KMS-11 (cell line): ENCODE data around the gene GAMT.

Experiments used
- H2AFZ ChIP-seq: fragments of 200-600 bp; sonication (generic); 2 replicates; pipeline ENCODE4 v1.6.1; 2016; ENCODE audit warnings: antibody characterized with exemption, mixed run types, low read depth
- H3K27ac ChIP-seq: fragments of 200-600 bp; sonication (generic); 2 replicates; pipeline ENCODE4 v1.6.1; 2016; ENCODE audit warnings: mild to moderate bottlenecking, mixed run types
- H3K27me3 ChIP-seq: fragments of 200-600 bp; sonication (generic); 2 replicates; pipeline ENCODE4 v1.6.1; 2017; ENCODE audit warnings: mild to moderate bottlenecking, low read depth, mixed run types, moderate library complexity; ENCODE audit not compliant: insufficient read depth
- H3K36me3 ChIP-seq: fragments of 200-600 bp; sonication (generic); 2 replicates; pipeline ENCODE4 v1.6.1; 2017; ENCODE audit warnings: mild to moderate bottlenecking, mixed run types; ENCODE audit not compliant: insufficient read depth
- H3K4me1 ChIP-seq: fragments of 200-600 bp; sonication (generic); 2 replicates; pipeline ENCODE4 v1.6.1; 2016; ENCODE audit warnings: mild to moderate bottlenecking, low read depth, mixed run types; ENCODE audit not compliant: poor library complexity, severe bottlenecking
- H3K4me2 ChIP-seq: fragments of 200-600 bp; sonication (generic); 2 replicates; pipeline ENCODE4 v1.7.0; 2016; ENCODE audit warnings: mild to moderate bottlenecking, mixed run types
- H3K4me3 ChIP-seq: fragments of 200-600 bp; sonication (generic); IDR thresholded peaks from 2 replicates; pipeline ENCODE4 v1.6.1; 2017; ENCODE audit warnings: low read depth, low read length, mixed read lengths; ENCODE audit not compliant: insufficient read depth
- H3K79me2 ChIP-seq: fragments of 200-600 bp; sonication (generic); 2 replicates; pipeline ENCODE4 v1.6.1; 2016; ENCODE audit warnings: low read depth, mixed run types; ENCODE audit not compliant: insufficient read depth
- H3K9ac ChIP-seq: fragments of 200-600 bp; sonication (generic); 2 replicates; pipeline ENCODE4 v1.6.1; 2016; ENCODE audit warnings: mild to moderate bottlenecking, mixed run types
- H4K20me1 ChIP-seq: fragments of 200-600 bp; sonication (generic); 2 replicates; pipeline ENCODE4 v1.6.1; 2016; ENCODE audit warnings: mild to moderate bottlenecking, mixed run types; ENCODE audit not compliant: insufficient read depth
- TF ChIP-seq, protein P1 (sequence below): fragments of 200-600 bp; sonication (generic); conservative IDR thresholded peaks from 2 replicates; pipeline ENCODE4 v1.6.1; 2017; ENCODE audit warnings: low read depth, mild to moderate bottlenecking, antibody characterized with exemption, low read length, moderate library complexity, mixed read lengths

Gene GAMT

DNA sequence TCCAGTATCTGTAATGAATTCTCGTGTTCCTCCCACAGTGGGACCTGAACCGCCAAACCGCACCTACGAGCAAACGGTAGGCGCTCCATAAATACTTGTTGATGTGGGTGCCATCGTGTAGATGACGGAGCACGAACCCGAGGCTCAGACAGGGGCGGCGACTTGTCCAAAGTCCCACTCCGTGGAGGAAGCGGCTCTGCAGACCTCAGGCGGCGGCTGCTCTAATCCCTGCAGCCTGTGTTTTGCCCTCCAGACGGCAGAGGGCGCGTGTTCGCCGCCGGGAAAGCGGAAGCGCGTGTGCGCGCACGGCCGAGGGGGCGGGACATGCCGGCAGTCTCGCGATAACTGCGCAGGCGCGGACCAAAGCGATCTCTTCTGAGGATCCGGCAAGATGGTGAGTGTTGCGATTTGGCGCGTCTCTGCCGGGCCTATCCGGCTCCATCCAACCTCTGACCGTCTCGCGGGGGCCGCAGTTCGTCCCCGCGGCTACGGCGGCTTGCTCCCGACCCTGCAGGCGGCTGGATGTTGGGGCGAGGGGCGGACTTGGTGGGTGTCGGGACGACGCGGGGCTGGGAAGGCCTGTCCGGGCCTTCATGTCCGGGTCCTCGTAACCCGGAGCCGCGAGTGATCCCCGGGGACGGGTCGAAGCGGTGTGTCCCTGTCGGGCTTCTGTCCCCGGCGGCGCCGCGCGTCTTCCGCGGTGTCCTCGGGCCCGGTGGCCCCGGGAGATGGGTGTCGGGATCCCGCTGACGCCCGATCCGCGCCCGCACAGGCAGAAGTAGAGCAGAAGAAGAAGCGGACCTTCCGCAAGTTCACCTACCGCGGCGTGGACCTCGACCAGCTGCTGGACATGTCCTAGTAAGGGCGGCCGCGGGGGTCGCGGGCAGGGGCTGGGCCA is 36.9 kb upstream of the GAMT start, which contains the start of gene RPS15:
TSS of gene RPS15 (plus strand) at position 362 of the 898 bp plus-strand sequence. CDS start at position 392, 30 bp downstream.
- Histone ChIP-seq H3K79me2 (peaks cover 24% of the 10 kb centered on the region), H3K27me3 (no peaks in the 10 kb centered on the region), H3K4me3 (no peak within 1 kb of the TSS), H3K4me2 (peak within 1 kb of the TSS; percentile 58), H2AFZ (0 out of 2 replicates have a peak within 1 kb of the TSS, but pooled peaks have one; percentile 4), H3K36me3 (peaks cover 11% of the 10 kb centered on the region; the same call in 1 of the 2 replicates), H4K20me1 (peaks cover 9% of the 10 kb centered on the region), H3K4me1 (peaks cover 16% of the 10 kb centered on the region), H3K27ac (peak within 1 kb of the TSS; percentile 82), H3K9ac (peak within 1 kb of the TSS; percentile 93)
- TF ChIP-seq, protein P1, sequence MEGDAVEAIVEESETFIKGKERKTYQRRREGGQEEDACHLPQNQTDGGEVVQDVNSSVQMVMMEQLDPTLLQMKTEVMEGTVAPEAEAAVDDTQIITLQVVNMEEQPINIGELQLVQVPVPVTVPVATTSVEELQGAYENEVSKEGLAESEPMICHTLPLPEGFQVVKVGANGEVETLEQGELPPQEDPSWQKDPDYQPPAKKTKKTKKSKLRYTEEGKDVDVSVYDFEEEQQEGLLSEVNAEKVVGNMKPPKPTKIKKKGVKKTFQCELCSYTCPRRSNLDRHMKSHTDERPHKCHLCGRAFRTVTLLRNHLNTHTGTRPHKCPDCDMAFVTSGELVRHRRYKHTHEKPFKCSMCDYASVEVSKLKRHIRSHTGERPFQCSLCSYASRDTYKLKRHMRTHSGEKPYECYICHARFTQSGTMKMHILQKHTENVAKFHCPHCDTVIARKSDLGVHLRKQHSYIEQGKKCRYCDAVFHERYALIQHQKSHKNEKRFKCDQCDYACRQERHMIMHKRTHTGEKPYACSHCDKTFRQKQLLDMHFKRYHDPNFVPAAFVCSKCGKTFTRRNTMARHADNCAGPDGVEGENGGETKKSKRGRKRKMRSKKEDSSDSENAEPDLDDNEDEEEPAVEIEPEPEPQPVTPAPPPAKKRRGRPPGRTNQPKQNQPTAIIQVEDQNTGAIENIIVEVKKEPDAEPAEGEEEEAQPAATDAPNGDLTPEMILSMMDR = peak; percentile 60; the same call in 1 of the 2 replicates

DNA sequence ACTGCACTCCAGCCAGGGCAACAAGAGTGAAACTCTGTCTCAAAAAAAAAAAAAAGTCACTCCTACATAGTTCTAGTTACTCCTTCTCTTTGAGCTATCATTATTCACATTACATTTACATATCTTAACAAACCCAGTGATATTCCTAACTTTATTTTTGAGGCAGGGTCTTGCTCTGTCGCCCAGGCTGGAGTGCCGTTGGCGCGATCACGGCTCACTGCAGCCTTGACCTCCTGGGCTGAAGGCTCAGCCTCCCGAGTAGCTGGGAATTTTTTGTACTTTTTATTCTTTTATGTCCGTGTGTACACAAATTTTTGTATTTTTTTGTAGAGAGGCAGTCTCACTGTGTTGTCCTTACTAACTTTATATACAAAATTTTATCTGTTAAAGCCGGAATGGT is 36.3 kb upstream of the GAMT start:
- peaks cover 11% of the 10 kb centered on the region; the same call in 1 of the 2 replicates for H3K36me3 ChIP-seq
- peaks cover 9% of the 10 kb centered on the region for H3K4me1 ChIP-seq
- H2AFZ ChIP-seq = no peak overlapping the region
- peaks cover 9% of the 10 kb centered on the region for H4K20me1 ChIP-seq
- no peak overlapping the region for H3K9ac ChIP-seq
- peaks cover 24% of the 10 kb centered on the region for H3K79me2 ChIP-seq
- no peak overlapping the region; the same call in 1 of the 2 replicates for H3K27ac ChIP-seq
- H3K4me3 ChIP-seq = no peak overlapping the region
- no peaks in the 10 kb centered on the region for H3K27me3 ChIP-seq
- no peak overlapping the region for H3K4me2 ChIP-seq
- TF ChIP-seq, protein P1 = no peak

DNA sequence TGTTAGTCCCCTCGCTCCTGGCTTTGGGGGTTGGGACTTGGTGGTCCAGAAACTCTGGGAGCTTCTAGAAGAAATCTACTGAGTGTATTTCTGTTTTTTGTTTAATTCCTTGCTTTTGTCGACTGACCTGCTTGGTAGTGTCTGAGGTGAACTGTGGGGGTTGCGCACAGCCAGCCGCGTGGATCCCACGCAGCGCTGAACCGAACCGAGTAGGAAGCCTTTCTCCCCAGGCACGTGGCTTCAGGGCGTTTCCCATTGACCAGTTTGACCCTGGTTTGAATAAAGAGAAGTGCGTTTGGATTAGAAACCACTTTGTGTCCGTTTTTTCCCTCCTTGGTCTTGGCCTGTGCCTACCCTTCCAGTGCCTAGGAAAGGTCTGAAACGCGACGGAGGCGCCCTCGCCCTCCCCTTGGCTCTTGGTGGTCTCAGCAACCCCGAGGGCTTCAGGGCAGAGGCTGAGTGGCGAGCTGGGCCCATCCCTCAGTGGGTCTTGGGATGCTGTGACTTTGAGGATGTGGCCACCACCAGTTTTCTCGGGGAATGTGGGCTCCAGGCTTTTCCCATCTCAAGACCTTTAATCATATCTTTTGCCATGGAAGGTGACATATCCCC is 34.1 kb upstream of the GAMT start:
- H3K9ac ChIP-seq = no peak overlapping the region
- peaks cover 8% of the 10 kb centered on the region for H3K4me1 ChIP-seq
- no peak overlapping the region for H3K4me2 ChIP-seq
- H3K4me3 ChIP-seq = no peak overlapping the region
- TF ChIP-seq, protein P1 = no peak
- H3K36me3 ChIP-seq = 0 out of 2 replicates have a peak, but pooled peaks cover 2% of the 10 kb centered on the region
- H3K27ac ChIP-seq = no peak overlapping the region
- H3K79me2 ChIP-seq = peaks cover 21% of the 10 kb centered on the region
- H3K27me3 ChIP-seq = no peaks in the 10 kb centered on the region
- H4K20me1 ChIP-seq = peaks cover 4% of the 10 kb centered on the region; the same call in 1 of the 2 replicates
- H2AFZ ChIP-seq = no peak overlapping the region

DNA sequence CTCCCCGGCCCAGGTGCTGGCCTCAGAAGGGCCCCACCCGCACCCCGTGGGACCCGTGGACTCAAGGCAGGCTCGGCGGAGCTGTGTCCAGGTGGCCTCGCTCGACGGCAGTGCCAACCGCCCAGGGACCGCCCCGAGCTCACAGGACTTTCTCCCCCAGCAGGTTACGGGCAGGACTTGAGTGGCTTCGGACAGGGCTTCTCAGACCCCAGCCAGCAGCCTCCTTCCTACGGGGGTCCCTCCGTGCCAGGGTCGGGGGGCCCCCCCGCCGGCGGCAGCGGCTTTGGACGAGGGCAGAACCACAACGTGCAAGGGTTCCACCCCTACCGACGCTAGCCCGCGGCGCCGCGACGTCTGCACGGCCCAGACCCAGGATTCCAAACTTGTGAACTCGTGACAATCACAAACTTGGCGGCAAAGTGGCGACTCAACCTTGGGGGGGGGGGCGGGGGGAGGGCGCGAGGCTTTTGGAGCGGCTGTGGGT is 33.3 kb upstream of the GAMT start:
- Histone ChIP-seq H3K9ac (no peak overlapping the region), H3K4me1 (peaks cover 3% of the 10 kb centered on the region), H3K27ac (no peak overlapping the region), H2AFZ (no peak overlapping the region), H3K27me3 (no peaks in the 10 kb centered on the region), H3K4me3 (no peak overlapping the region), H3K79me2 (peaks cover 13% of the 10 kb centered on the region), H3K36me3 (no peaks in the 10 kb centered on the region), H3K4me2 (no peak overlapping the region), H4K20me1 (peaks cover 3% of the 10 kb centered on the region; the same call in 1 of the 2 replicates)
- TF ChIP-seq, protein P1 = no peak
